Liver (tissue), 3 donors: Measurements from ENCODE around the gene SOX6.

Source experiments
- SP1 ChIP-seq: IDR thresholded peaks from 2 replicates; pipeline ENCODE4 v1.6.1; 2018; ENCODE audit warnings: antibody characterized with exemption, mild to moderate bottlenecking
- TAF1 ChIP-seq: conservative IDR thresholded peaks from 2 replicates; pipeline ENCODE4 v1.6.1; 2016; ENCODE audit warnings: antibody characterized with exemption, mild to moderate bottlenecking
- YY1 ChIP-seq: IDR thresholded peaks from 2 replicates; pipeline ENCODE4 v1.6.1; 2016; ENCODE audit warnings: antibody characterized with exemption, mild to moderate bottlenecking
- TF ChIP-seq, protein P1 (sequence below): fragments of 150-350 bp; IDR thresholded peaks from 2 replicates; pipeline ENCODE4 v1.5.1; 2017; ENCODE audit warnings: improper control_type of control experiment, low read depth, low read length; ENCODE audit not compliant: missing input control
- TF ChIP-seq, protein P2 (sequence below): IDR thresholded peaks from 2 replicates; pipeline ENCODE4 v1.6.1; 2016; ENCODE audit warnings: antibody characterized with exemption
- donor health status: healthy.
- donor health status: healthy.

- TF ChIP-seq SP1 (no peak), TAF1 (no peak), YY1 (no peak)
- TF ChIP-seq, protein P1, sequence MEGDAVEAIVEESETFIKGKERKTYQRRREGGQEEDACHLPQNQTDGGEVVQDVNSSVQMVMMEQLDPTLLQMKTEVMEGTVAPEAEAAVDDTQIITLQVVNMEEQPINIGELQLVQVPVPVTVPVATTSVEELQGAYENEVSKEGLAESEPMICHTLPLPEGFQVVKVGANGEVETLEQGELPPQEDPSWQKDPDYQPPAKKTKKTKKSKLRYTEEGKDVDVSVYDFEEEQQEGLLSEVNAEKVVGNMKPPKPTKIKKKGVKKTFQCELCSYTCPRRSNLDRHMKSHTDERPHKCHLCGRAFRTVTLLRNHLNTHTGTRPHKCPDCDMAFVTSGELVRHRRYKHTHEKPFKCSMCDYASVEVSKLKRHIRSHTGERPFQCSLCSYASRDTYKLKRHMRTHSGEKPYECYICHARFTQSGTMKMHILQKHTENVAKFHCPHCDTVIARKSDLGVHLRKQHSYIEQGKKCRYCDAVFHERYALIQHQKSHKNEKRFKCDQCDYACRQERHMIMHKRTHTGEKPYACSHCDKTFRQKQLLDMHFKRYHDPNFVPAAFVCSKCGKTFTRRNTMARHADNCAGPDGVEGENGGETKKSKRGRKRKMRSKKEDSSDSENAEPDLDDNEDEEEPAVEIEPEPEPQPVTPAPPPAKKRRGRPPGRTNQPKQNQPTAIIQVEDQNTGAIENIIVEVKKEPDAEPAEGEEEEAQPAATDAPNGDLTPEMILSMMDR, result no peak
- TF ChIP-seq, protein P2, sequence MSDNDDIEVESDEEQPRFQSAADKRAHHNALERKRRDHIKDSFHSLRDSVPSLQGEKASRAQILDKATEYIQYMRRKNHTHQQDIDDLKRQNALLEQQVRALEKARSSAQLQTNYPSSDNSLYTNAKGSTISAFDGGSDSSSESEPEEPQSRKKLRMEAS, result no peak
Measured at GRCh38 chr11:16287630-16288280, 68.6 kb downstream of the SOX6 start.
